MM.1S (cell line): ENCODE results near the gene CDH2.

Experiments used
- DNase-seq: peaks from one replicate; pipeline ENCODE4 v3.0.0-alpha.2; 2015
- H2AFZ ChIP-seq: fragments of 300-600 bp; sonication (generic); 2 replicates; pipeline ENCODE4 v1.6.0; 2016; ENCODE audit warnings: antibody characterized with exemption, low read length
- H3F3A ChIP-seq: fragments of 300-600 bp; sonication (generic); 2 replicates; pipeline ENCODE4 v1.6.1; 2016; ENCODE audit warnings: mild to moderate bottlenecking, antibody characterized with exemption, low read length, moderate library complexity, mixed read lengths; ENCODE audit not compliant: insufficient read depth
- H3K27ac ChIP-seq: fragments of 300-600 bp; sonication (generic); 2 replicates; pipeline ENCODE4 v1.5.1; 2016; ENCODE audit warnings: mild to moderate bottlenecking, low read length
- H3K27me3 ChIP-seq: fragments of 300-600 bp; sonication (generic); replicated peaks from 2 replicates; pipeline ENCODE4 v1.6.0; 2016; ENCODE audit warnings: low read length; ENCODE audit not compliant: insufficient read depth
- H3K36me3 ChIP-seq: fragments of 300-600 bp; sonication (generic); replicated peaks from 2 replicates; pipeline ENCODE4 v1.6.1; 2016; ENCODE audit warnings: mild to moderate bottlenecking, low read length, mixed read lengths; ENCODE audit not compliant: insufficient read depth
- H3K4me1 ChIP-seq: fragments of 300-600 bp; sonication (generic); 2 replicates; pipeline ENCODE4 v1.6.1; 2016; ENCODE audit warnings: low read length, mixed read lengths
- H3K4me2 ChIP-seq: fragments of 300-600 bp; sonication (generic); 2 replicates; pipeline ENCODE4 v1.6.0; 2016; ENCODE audit warnings: low read depth, low read length
- H3K4me3 ChIP-seq: fragments of 300-600 bp; sonication (generic); 2 replicates; pipeline ENCODE4 v1.5.1; 2016; ENCODE audit warnings: low read length, mixed read lengths
- H3K79me2 ChIP-seq: fragments of 300-600 bp; sonication (generic); 2 replicates; pipeline ENCODE4 v1.6.1; 2016; ENCODE audit warnings: mixed run types, low read length, mixed read lengths
- H3K9ac ChIP-seq: fragments of 300-600 bp; sonication (generic); 2 replicates; pipeline ENCODE4 v1.6.1; 2016; ENCODE audit warnings: low read length, mixed read lengths
- H3K9me2 ChIP-seq: fragments of 300-600 bp; sonication (generic); replicated peaks from 2 replicates; pipeline ENCODE4 v1.6.1; 2016; ENCODE audit warnings: mild to moderate bottlenecking, low read length, mixed read lengths; ENCODE audit not compliant: insufficient read depth
- H3K9me3 ChIP-seq: fragments of 300-600 bp; sonication (generic); replicated peaks from 2 replicates; pipeline ENCODE4 v1.6.1; 2016; ENCODE audit warnings: mild to moderate bottlenecking, low read length, mixed read lengths; ENCODE audit not compliant: insufficient read depth
- H4K20me1 ChIP-seq: fragments of 300-600 bp; sonication (generic); 2 replicates; pipeline ENCODE4 v1.6.1; 2016; ENCODE audit warnings: mild to moderate bottlenecking, low read length, moderate library complexity, mixed read lengths; ENCODE audit not compliant: insufficient read depth
- EZH2 ChIP-seq: fragments of 300-600 bp; sonication (generic); optimal IDR thresholded peaks from 2 replicates; pipeline ENCODE3; 2017; ENCODE audit warnings: low read depth, mild to moderate bottlenecking, antibody characterized with exemption, low read length, mixed read lengths
- EZH2phosphoT487 ChIP-seq: fragments of 300-600 bp; sonication (generic); IDR thresholded peaks from 2 replicates; pipeline ENCODE4 v1.6.1; 2018; ENCODE audit warnings: antibody characterized with exemption, low read length
- TF ChIP-seq, protein P1 (sequence below): fragments of 300-600 bp; sonication (generic); IDR thresholded peaks from 2 replicates; pipeline ENCODE4 v1.5.1; 2016; ENCODE audit warnings: antibody characterized with exemption, low read length, mixed read lengths

CDH2 gene

DNA sequence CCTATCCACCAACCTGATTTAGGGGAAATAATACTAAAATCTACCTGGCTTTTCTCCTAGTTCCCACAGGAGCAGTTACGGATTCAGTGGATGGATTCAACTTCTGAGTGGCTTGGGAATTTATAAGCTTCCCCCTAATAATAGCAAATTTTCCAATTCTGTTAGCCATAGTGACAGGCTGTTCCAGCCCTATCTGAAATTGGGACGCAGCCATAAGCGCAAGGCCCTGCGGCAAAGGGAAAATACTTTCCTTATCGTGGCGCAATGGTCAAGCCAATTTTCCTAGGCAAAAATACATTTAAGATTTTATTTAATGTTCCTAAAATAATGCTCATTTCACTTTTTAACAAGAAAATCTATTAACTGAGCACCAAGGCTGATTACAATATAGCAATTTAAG is 49.7 kb downstream of the CDH2 start:
- H3K4me3 ChIP-seq = no peak overlapping the region
- H4K20me1 ChIP-seq = no peaks in the 10 kb centered on the region
- no peak for TF ChIP-seq EZH2
- TF ChIP-seq EZH2phosphoT487 = no peak
- TF ChIP-seq, protein P1, sequence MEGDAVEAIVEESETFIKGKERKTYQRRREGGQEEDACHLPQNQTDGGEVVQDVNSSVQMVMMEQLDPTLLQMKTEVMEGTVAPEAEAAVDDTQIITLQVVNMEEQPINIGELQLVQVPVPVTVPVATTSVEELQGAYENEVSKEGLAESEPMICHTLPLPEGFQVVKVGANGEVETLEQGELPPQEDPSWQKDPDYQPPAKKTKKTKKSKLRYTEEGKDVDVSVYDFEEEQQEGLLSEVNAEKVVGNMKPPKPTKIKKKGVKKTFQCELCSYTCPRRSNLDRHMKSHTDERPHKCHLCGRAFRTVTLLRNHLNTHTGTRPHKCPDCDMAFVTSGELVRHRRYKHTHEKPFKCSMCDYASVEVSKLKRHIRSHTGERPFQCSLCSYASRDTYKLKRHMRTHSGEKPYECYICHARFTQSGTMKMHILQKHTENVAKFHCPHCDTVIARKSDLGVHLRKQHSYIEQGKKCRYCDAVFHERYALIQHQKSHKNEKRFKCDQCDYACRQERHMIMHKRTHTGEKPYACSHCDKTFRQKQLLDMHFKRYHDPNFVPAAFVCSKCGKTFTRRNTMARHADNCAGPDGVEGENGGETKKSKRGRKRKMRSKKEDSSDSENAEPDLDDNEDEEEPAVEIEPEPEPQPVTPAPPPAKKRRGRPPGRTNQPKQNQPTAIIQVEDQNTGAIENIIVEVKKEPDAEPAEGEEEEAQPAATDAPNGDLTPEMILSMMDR = no peak
- no peaks in the 10 kb centered on the region for H3K4me1 ChIP-seq
- no peak overlapping the region for H3K27ac ChIP-seq
- H3K36me3 ChIP-seq = no peaks in the 10 kb centered on the region
- no peaks in the 10 kb centered on the region for H3K79me2 ChIP-seq
- no peaks in the 10 kb centered on the region for H3K9me3 ChIP-seq
- no peak overlapping the region for H2AFZ ChIP-seq
- H3F3A ChIP-seq = no peaks in the 10 kb centered on the region
- H3K4me2 ChIP-seq = no peak overlapping the region
- no peak overlapping the region for H3K9ac ChIP-seq
- no peaks in the 10 kb centered on the region for H3K27me3 ChIP-seq
- no peak for DNase-seq
- H3K9me2 ChIP-seq = no peaks in the 10 kb centered on the region

DNA sequence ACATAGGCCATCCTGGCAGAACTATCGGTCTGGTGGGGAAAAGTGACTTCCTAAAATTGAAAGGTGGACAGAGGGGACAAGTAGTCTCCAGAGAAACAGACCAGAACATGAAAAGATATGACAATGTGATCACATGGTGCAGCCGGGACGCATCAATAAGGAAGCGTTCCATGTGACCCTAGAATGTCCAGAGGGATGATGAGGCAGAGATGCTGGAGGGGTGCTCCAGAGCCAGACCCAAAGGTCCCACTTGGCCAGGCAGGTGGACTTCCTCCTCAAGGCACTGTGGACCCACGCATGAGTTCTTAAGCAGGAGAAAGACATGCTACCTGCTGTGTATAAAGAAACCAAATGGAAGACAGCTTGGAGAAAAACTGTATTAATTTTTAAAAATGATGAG is 50.2 kb downstream of the CDH2 start:
- H3K4me1 ChIP-seq = no peaks in the 10 kb centered on the region

DNA sequence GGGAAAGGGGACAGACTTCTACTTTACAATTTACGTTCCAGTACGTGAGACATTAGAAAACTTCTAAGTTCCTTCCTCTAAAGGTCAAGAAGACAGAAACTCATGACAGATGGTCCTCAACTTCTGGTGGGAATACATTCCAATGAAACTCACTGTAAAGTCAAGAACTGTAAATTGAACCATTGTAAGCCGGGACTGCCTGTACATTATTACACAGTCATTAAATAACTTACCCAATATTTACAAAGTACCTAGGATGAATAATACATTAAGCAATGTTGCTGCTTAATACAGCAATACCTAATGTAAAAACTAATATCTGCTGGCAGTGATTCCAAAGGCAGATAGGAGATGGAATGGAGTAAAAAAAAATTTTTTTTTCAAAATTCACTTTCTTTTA is 51.9 kb downstream of the CDH2 start:
- Histone ChIP-seq H3K9me2 (no peaks in the 10 kb centered on the region), H3K27ac (no peak overlapping the region), H2AFZ (no peak overlapping the region), H3K36me3 (no peaks in the 10 kb centered on the region), H4K20me1 (no peaks in the 10 kb centered on the region), H3F3A (no peaks in the 10 kb centered on the region), H3K4me3 (no peak overlapping the region), H3K9ac (no peak overlapping the region), H3K9me3 (no peaks in the 10 kb centered on the region), H3K4me1 (no peaks in the 10 kb centered on the region), H3K79me2 (no peaks in the 10 kb centered on the region), H3K27me3 (no peaks in the 10 kb centered on the region), H3K4me2 (no peak overlapping the region)
- no peak for TF ChIP-seq EZH2
- TF ChIP-seq EZH2phosphoT487 = no peak
- TF ChIP-seq, protein P1 = no peak
- DNase-seq = no peak

More for the DNA sequence above, 50.2 kb downstream of the CDH2 start:
- DNase-seq = no peak
- Histone ChIP-seq H3K9me2 (no peaks in the 10 kb centered on the region), H4K20me1 (no peaks in the 10 kb centered on the region), H2AFZ (no peak overlapping the region), H3K4me3 (no peak overlapping the region), H3K9ac (no peak overlapping the region), H3K27ac (no peak overlapping the region), H3K9me3 (no peaks in the 10 kb centered on the region), H3K27me3 (no peaks in the 10 kb centered on the region), H3K4me2 (no peak overlapping the region), H3K79me2 (no peaks in the 10 kb centered on the region), H3F3A (no peaks in the 10 kb centered on the region), H3K36me3 (no peaks in the 10 kb centered on the region)
- TF ChIP-seq EZH2phosphoT487 (no peak), EZH2 (no peak)
- TF ChIP-seq, protein P1 = no peak
